Endothelial cell of umbilical vein (primary cell): Measurements from ENCODE around the gene SLC1A3. TPM values are rescaled to one million over a fixed set of nuclear protein-coding genes. Genes with fewer than 3 reads are reported as not detected.

Source experiments
- BruUV-seq: library from RNA; stranded (reverse); fragments of 400-500 nt; replicated peaks from 2 replicates; lab custom pipeline; 2021; lab: Mats Ljungman, UMichigan
- CTCF ChIA-PET: fragments of 300-600, 350-600 bp; sonication (Branson Sonifier 250); formaldehyde crosslinking; loops from one replicate; lab custom pipeline; 2021; ENCODE audit warnings: antibody characterized with exemption, inconsistent platforms; lab: Charles Lee
- POLR2A ChIA-PET: fragments of 300-600, 350-600 bp; sonication (Branson Sonifier 250); formaldehyde crosslinking; loops from one replicate; lab custom pipeline; 2021; ENCODE audit warnings: antibody characterized with exemption, inconsistent platforms; lab: Charles Lee
- DNase-seq: peaks from one replicate; pipeline ENCODE4 v3.0.0-alpha.2; 2011; ENCODE audit warnings: low read depth, low spot score
- FAIRE-seq: peaks from 2 replicates; lab custom pipeline; 2011; peaks lifted over from hg19 to GRCh38; lab: Jason Lieb, UNC
- H2AFZ ChIP-seq: 2 replicates; pipeline ENCODE4 v1.6.0; 2012; ENCODE audit warnings: low read depth, low read length, control low read depth, inconsistent platforms
- H3K27ac ChIP-seq: 2 replicates; pipeline ENCODE4 v1.5.1; 2011; ENCODE audit warnings: low read depth, mild to moderate bottlenecking, control low read depth, low read length, moderate library complexity; ENCODE audit not compliant: insufficient read depth
- H3K27me3 ChIP-seq, 2 experiments: 2 replicates each; pipeline versions ENCODE4 v1.6.0 to v1.6.1; 2011; ENCODE audit warnings: low read length in 2 of 2, mixed read lengths in 1 of 2; ENCODE audit not compliant: control insufficient read depth in 2 of 2, insufficient read depth in 2 of 2
- H3K36me3 ChIP-seq, 2 experiments: 2 replicates in 1 of 2; 3 replicates in 1 of 2; pipeline ENCODE4 v1.5.1; 2011; ENCODE audit warnings: low read length in 2 of 2, mild to moderate bottlenecking in 1 of 2, moderate library complexity in 1 of 2; ENCODE audit not compliant: control insufficient read depth in 2 of 2, insufficient read depth in 2 of 2; ENCODE audit errors: extremely low read depth in 1 of 2
- H3K4me1 ChIP-seq: 3 replicates; pipeline ENCODE4 v1.5.1; 2011; ENCODE audit warnings: mild to moderate bottlenecking, low read length; ENCODE audit not compliant: control insufficient read depth, insufficient read depth; ENCODE audit errors: extremely low read depth
- H3K4me2 ChIP-seq: 2 replicates; pipeline ENCODE4 v1.6.1; 2011; ENCODE audit warnings: low read length, control low read depth, mixed read lengths; ENCODE audit not compliant: insufficient read depth
- H3K4me3 ChIP-seq, 3 experiments: fragments of 200-600 bp in 1 of 3; sonication (generic), shearing (Covaris generic) in 1 of 3; replicated peaks in 1 of 3; 2 replicates each; pipeline ENCODE4 v1.5.1; 2011 to 2016; ENCODE audit warnings: control low read depth in 3 of 3, low read length in 3 of 3, mild to moderate bottlenecking in 2 of 3, inconsistent platforms in 1 of 3, low read depth in 1 of 3, moderate library complexity in 1 of 3; ENCODE audit not compliant: insufficient read depth in 1 of 3
- H3K79me2 ChIP-seq: 2 replicates; pipeline ENCODE4 v1.6.0; 2012; ENCODE audit warnings: low read length, inconsistent platforms; ENCODE audit not compliant: control insufficient read depth, insufficient read depth
- H3K9ac ChIP-seq: replicated peaks from 2 replicates; pipeline ENCODE3; 2011; ENCODE audit warnings: low read length, control low read depth; ENCODE audit not compliant: insufficient read depth; ENCODE audit errors: extremely low read depth
- H3K9me1 ChIP-seq: replicated peaks from 3 replicates; pipeline ENCODE4 v1.6.0; 2011; ENCODE audit warnings: mild to moderate bottlenecking, low read length; ENCODE audit not compliant: control insufficient read depth, insufficient read depth; ENCODE audit errors: extremely low read depth
- H3K9me3 ChIP-seq: replicated peaks from 2 replicates; pipeline ENCODE4 v1.5.1; 2012; ENCODE audit warnings: low read length, inconsistent platforms; ENCODE audit not compliant: control insufficient read depth, insufficient read depth
- H4K20me1 ChIP-seq: replicated peaks from 2 replicates; pipeline ENCODE3; 2011; ENCODE audit warnings: mild to moderate bottlenecking, low read length; ENCODE audit not compliant: control insufficient read depth, insufficient read depth; ENCODE audit errors: extremely low read depth
- EZH2 ChIP-seq: IDR thresholded peaks from 2 replicates; pipeline ENCODE4 v1.6.1; 2012; ENCODE audit warnings: borderline replicate concordance, low read depth, mild to moderate bottlenecking, moderate library complexity, low read length, inconsistent platforms; ENCODE audit not compliant: severe bottlenecking
- FOS ChIP-seq: IDR thresholded peaks from 2 replicates; pipeline ENCODE4 v1.6.1; 2011; ENCODE audit warnings: mild to moderate bottlenecking, low read length, moderate library complexity, borderline replicate concordance; ENCODE audit not compliant: insufficient read depth
- GATA2 ChIP-seq: IDR thresholded peaks from 2 replicates; pipeline ENCODE4 v1.7.0; 2011; ENCODE audit warnings: low read depth, mild to moderate bottlenecking, moderate library complexity, mixed read lengths, low read length; ENCODE audit not compliant: insufficient read length, insufficient read depth
- JUN ChIP-seq: IDR thresholded peaks from 2 replicates; pipeline ENCODE4 v1.6.1; 2011; ENCODE audit warnings: borderline replicate concordance, low read depth; ENCODE audit not compliant: insufficient read length, insufficient read depth
- POLR2AphosphoS5 ChIP-seq: IDR thresholded peaks from 2 replicates; pipeline ENCODE4 v1.6.1; 2012; ENCODE audit warnings: low read depth, mild to moderate bottlenecking, control low read depth, low read length, moderate library complexity; ENCODE audit not compliant: insufficient read depth
- dilution Hi-C: fragments of 300-500 bp; cut with MboI; formaldehyde crosslinking; loops from one replicate; pipeline ENCODE4 v1.15.0; 2019; ENCODE audit warnings: low sequenced_read_pairs; ENCODE audit not compliant: extremely low pct_ligation_motif_present
- intact Hi-C: fragments of 100-400 bp; cut with micrococcal nuclease; formaldehyde crosslinking; loops from one replicate; pipeline ENCODE4 v1.10.0; 2022
- polyA plus RNA-seq, 4 experiments: library from polyadenylated mRNA; depleted of rRNA in 3 of 4; stranded (reverse) in 3 of 4; unstranded in 1 of 4; fragments of >200 nt; gene quantifications; 2 replicates each; pipeline versions ENCODE4 v1.2.1 to v1.2.3, GENCODE V29; 2011 to 2012; ENCODE audit warnings: missing spikeins in 1 of 4
- total RNA-seq: library from RNA; stranded (reverse); gene quantifications from 2 replicates; pipeline ENCODE4 v1.2.3, GENCODE V29; 2021
- TF ChIP-seq, protein P1 (sequence below), 2 donors: IDR thresholded peaks; 1 replicate in 1 of 2; 2 replicates in 1 of 2; pipeline ENCODE4 v1.5.1; 2011; ENCODE audit warnings: low read length in 2 of 2, mild to moderate bottlenecking in 2 of 2, moderate library complexity in 2 of 2, control low read depth in 1 of 2, inconsistent platforms in 1 of 2, low read depth in 1 of 2; ENCODE audit not compliant: insufficient read depth in 1 of 2; ENCODE audit errors: extremely low read depth in 1 of 2
- TF ChIP-seq, protein P2 (sequence below): IDR thresholded peaks from 2 replicates; pipeline ENCODE4 v1.6.1; 2011; ENCODE audit not compliant: insufficient read depth, insufficient read length

SLC1A3 gene
- total and polyA plus RNA-seq, 2 donors (not counting 3 experiments of a cell fraction or from before 2014, with no cell fraction given), result 0.36 TPM; not detected in 1

DNA sequence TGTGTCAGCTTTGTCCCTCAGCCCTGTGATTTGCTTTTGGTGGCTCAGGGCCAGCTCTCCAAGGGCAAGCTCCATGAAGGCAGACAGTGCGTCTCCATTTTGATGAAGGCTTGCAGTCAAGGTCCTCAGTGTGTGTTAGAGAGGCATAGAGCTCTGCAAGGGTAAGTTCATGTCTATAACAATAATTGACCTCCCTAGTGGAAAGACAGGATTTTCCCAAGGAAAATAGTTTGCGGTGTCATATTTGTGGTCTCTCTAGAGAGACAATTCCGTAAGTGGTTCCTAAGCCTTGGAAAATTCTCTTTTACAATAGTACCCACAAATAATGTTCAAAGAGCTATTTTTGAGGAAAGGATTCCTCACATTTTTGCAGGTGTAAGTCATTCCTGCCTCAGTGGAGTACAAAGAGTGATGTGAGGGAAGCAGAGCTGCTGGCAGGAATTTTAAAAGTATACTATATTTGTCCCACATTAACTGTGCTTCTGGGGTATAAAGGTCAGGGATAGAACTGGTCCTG, 40.2 kb downstream of the SLC1A3 start:
- FAIRE-seq, result no peak
- no peaks in the 10 kb centered on the region for H3K4me1 ChIP-seq
- intact Hi-C loops (no loop called here), dilution Hi-C loops (no loop called here)
- H4K20me1 ChIP-seq, result no peaks in the 10 kb centered on the region
- H3K9me3 ChIP-seq, result no peaks in the 10 kb centered on the region
- no peak overlapping the region for H3K27ac ChIP-seq
- no TSS peak for BruUV-seq
- no peak for DNase-seq
- H3K9ac ChIP-seq, result no peak overlapping the region
- ChIA-PET CTCF (no interaction called here), POLR2A (no interaction called here)
- H3K9me1 ChIP-seq, result no peaks in the 10 kb centered on the region
- no peak for TF ChIP-seq GATA2
- TF ChIP-seq, protein P1, sequence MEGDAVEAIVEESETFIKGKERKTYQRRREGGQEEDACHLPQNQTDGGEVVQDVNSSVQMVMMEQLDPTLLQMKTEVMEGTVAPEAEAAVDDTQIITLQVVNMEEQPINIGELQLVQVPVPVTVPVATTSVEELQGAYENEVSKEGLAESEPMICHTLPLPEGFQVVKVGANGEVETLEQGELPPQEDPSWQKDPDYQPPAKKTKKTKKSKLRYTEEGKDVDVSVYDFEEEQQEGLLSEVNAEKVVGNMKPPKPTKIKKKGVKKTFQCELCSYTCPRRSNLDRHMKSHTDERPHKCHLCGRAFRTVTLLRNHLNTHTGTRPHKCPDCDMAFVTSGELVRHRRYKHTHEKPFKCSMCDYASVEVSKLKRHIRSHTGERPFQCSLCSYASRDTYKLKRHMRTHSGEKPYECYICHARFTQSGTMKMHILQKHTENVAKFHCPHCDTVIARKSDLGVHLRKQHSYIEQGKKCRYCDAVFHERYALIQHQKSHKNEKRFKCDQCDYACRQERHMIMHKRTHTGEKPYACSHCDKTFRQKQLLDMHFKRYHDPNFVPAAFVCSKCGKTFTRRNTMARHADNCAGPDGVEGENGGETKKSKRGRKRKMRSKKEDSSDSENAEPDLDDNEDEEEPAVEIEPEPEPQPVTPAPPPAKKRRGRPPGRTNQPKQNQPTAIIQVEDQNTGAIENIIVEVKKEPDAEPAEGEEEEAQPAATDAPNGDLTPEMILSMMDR (IDR thresholded peaks at IDR 0.05; ENCODE audit: extremely low read depth in 1 of 2, insufficient read depth in 1 of 2, low read depth in 1 of 2, low read length in 2 of 2), result no peak
- no peak overlapping the region for H2AFZ ChIP-seq
- no peak overlapping the region for H3K4me2 ChIP-seq
- no peak overlapping the region for H3K4me3 ChIP-seq
- H3K27me3 ChIP-seq, result no peaks in the 10 kb centered on the region
- H3K79me2 ChIP-seq, result no peaks in the 10 kb centered on the region
- H3K36me3 ChIP-seq, result no peaks in the 10 kb centered on the region

- TF ChIP-seq EZH2 (no peak), FOS (no peak), GATA2 (no peak), JUN (no peak), POLR2AphosphoS5 (no peak)
- TF ChIP-seq, protein P2, sequence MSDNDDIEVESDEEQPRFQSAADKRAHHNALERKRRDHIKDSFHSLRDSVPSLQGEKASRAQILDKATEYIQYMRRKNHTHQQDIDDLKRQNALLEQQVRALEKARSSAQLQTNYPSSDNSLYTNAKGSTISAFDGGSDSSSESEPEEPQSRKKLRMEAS, result no peak
- TF ChIP-seq, protein P1 (IDR thresholded peaks at IDR 0.05; ENCODE audit: extremely low read depth in 1 of 2, insufficient read depth in 1 of 2, low read depth in 1 of 2, low read length in 2 of 2), result no peak
- DNase-seq (no peak), FAIRE-seq (no peak)
- Histone ChIP-seq H3K4me1 (no peaks in the 10 kb centered on the region), H3K4me2 (no peak overlapping the region), H2AFZ (no peak overlapping the region), H3K79me2 (no peaks in the 10 kb centered on the region), H3K4me3 (no peak overlapping the region), H3K9me1 (no peaks in the 10 kb centered on the region), H3K27ac (no peak overlapping the region), H3K9ac (no peak overlapping the region), H3K9me3 (no peaks in the 10 kb centered on the region), H3K27me3 (no peaks in the 10 kb centered on the region), H4K20me1 (no peaks in the 10 kb centered on the region), H3K36me3 (no peaks in the 10 kb centered on the region)
- CTCF ChIA-PET, result no interaction called here
- no TSS peak for BruUV-seq
- intact Hi-C loops, result no loop called here
- dilution Hi-C loops, result no loop called here
- POLR2A ChIA-PET, result no interaction called here
Observed at GRCh38 chr5:36647046-36647445, 40.6 kb downstream of the SLC1A3 start.
